ENCODE results near the gene SNRNP48.
A peak's percentile ranks its signal among the peaks of the same experiment; 100 is the strongest.

SNRNP48 gene

DNA sequence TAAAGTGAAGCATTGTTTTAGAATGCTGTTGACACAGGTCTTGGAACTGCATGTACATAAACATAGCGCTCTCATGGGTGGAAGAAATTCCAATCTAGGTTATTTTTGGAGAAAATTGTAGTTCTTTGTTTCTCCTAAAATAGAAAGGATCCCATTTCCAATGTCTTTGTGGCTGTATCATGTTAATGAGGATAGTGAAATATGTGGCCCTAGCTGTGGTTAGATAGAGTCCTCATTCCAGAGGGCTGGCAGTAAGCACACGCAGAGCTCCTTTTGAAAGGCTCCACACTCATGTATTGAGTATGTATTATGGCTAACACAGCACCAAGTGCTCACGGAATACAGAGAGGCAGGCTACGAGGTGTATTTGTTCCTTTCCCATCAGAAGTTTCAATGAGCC lies 60.9 kb downstream of the SNRNP48 start:
- TF ChIP-seq, protein P1, sequence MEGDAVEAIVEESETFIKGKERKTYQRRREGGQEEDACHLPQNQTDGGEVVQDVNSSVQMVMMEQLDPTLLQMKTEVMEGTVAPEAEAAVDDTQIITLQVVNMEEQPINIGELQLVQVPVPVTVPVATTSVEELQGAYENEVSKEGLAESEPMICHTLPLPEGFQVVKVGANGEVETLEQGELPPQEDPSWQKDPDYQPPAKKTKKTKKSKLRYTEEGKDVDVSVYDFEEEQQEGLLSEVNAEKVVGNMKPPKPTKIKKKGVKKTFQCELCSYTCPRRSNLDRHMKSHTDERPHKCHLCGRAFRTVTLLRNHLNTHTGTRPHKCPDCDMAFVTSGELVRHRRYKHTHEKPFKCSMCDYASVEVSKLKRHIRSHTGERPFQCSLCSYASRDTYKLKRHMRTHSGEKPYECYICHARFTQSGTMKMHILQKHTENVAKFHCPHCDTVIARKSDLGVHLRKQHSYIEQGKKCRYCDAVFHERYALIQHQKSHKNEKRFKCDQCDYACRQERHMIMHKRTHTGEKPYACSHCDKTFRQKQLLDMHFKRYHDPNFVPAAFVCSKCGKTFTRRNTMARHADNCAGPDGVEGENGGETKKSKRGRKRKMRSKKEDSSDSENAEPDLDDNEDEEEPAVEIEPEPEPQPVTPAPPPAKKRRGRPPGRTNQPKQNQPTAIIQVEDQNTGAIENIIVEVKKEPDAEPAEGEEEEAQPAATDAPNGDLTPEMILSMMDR (conservative IDR thresholded peaks at IDR 0.05; ENCODE audit: low read length), result no peak
- no peak overlapping the region for H3K4me3 ChIP-seq (ENCODE audit: low read length)
- DNase-seq (ENCODE audit: low read depth), result peak; percentile 62

DNA sequence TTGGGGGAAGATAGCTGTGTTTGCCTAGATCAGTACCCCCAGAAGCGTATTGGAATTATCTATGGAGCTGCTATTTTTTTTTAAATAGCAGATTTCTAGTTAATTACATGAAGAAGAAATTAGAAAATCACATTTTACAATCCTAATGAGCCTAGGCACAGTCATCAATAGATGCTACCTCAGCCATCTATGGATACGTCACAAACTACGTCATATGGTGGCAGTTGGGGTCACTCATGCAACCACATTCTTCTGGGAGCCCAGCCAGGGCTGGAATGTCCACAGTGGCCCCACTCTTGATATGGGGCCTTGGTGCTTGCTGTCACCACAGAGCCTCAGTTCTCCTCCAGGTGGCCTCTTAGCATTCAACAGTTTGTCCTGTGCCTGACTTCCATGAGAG lies 63.0 kb downstream of the SNRNP48 start:
- TF ChIP-seq, protein P1 (conservative IDR thresholded peaks at IDR 0.05; ENCODE audit: low read length), result no peak
- DNase-seq (ENCODE audit: low read depth), result no peak
- no peak overlapping the region for H3K4me3 ChIP-seq (ENCODE audit: low read length)

DNA sequence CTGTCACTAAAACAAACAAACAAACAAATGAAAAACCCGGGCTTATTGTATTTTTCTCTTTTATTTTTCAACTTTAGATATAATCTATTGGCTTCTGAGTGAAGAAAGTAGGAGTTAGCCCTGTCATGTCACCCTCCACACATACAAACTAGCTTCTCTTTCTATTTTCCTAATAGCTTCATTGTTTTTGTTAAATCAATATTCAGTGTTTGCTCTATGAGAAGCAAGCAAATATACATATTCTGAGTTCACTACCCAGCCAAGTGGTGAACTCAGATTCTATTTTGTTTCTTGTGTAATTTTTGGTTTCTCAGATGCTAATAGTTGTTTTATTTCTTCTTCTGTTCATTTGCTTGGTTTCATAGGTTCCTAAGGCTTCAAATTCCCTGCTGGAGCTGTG lies 66.4 kb downstream of the SNRNP48 start:
- H3K4me3 ChIP-seq (ENCODE audit: low read length), result no peak overlapping the region
- DNase-seq (ENCODE audit: low read depth), result no peak
- TF ChIP-seq, protein P1 (conservative IDR thresholded peaks at IDR 0.05; ENCODE audit: low read length), result no peak

DNA sequence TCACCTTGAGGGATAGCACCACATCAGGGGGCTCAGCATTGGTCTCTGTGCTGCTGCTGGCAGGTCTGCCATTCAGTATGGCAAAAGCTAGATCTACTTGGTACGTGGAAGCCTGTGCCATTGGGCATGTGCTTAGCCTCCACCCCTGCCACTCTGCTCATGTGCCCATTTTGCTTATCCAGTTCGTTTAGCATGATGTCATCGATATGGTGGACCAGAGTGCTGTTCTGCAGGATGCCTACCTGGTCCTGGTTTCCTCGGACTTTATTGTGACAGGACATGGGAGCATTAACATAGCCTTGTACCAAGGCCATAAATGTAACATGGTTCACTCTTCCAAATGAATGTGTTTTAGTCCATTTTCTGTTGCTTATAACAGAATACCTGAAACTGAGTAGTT lies 68.5 kb downstream of the SNRNP48 start:
- TF ChIP-seq, protein P1 (conservative IDR thresholded peaks at IDR 0.05; ENCODE audit: low read length), result no peak
- H3K4me3 ChIP-seq (ENCODE audit: low read length), result no peak overlapping the region
- no peak for DNase-seq (ENCODE audit: low read depth)

DNA sequence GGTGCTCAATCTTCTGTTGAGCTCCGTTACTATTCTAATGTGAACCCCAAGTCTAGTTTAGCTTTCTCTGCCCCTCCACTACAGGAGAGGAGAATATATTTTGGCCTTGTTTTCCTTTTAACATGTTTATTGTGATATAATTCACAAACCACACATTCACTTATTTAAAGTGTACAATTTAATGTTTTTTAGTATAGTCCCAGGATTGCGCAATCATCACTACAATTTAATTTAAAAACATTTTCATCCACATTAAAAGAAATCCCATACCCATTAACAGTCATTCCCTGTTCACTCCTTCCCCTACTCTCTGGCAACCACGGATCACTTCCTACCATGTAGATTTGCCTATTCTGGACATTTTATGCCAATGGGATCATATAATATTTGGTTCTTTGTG lies 71.4 kb downstream of the SNRNP48 start:
- TF ChIP-seq, protein P1 (conservative IDR thresholded peaks at IDR 0.05; ENCODE audit: low read length), result no peak
- no peak for DNase-seq (ENCODE audit: low read depth)
- no peak overlapping the region for H3K4me3 ChIP-seq (ENCODE audit: low read length)
